Subcutaneous adipose tissue (tissue), 4 donors: ENCODE data around the gene POLR3E. TPM values are rescaled to one million over a fixed set of nuclear protein-coding genes. Genes with fewer than 3 reads are reported as not detected.

ENCODE experiments used
- CTCF ChIP-seq: fragments of 450-650 bp; IDR thresholded peaks from one replicate; pipeline ENCODE4 v1.5.1; 2016; ENCODE audit warnings: low read depth, mild to moderate bottlenecking, control low read depth, antibody characterized with exemption, moderate library complexity
- total RNA-seq, 4 donors: library from RNA; depleted of rRNA; stranded (reverse); fragments of >200 nt; gene quantifications; one replicate each; pipeline ENCODE4 v1.1.0, GENCODE V29; 2016

Gene POLR3E
- total RNA-seq, 4 donors from 2014 or later = 29.2 to 48.4 (median 40.5) TPM

- TF ChIP-seq CTCF = no peak
Measured at GRCh38 chr16:22372882-22373661, 75.9 kb downstream of the POLR3E start.

GRCh38 chr16:22373662-22374310, 76.6 kb downstream of the POLR3E start:
- no peak for TF ChIP-seq CTCF

- no peak for TF ChIP-seq CTCF
Measured at GRCh38 chr16:22374311-22375116, 77.3 kb downstream of the POLR3E start, which contains the start of gene CDR2. TSS of gene CDR2 (minus strand) at chr16:22374619. CDS start at chr16:22374309, 310 bp downstream.

GRCh38 chr16:22375117-22375962, 78.1 kb downstream of the POLR3E start:
- no peak for TF ChIP-seq CTCF

GRCh38 chr16:22375963-22376640, 78.9 kb downstream of the POLR3E start:
- TF ChIP-seq CTCF = no peak

- TF ChIP-seq CTCF = no peak
Measured at GRCh38 chr16:22379656-22380055, 82.4 kb downstream of the POLR3E start.
